ELF-1 (cell line): ENCODE data around the gene ATG101.

Experiments
- DNase-seq: peaks from one replicate; pipeline ENCODE4 v3.0.0-alpha.2; 2016; ENCODE audit warnings: low read depth, low spot score

ATG101 gene

GRCh38 chr12:52057638-52058576 lies 11.9 kb upstream of the ATG101 start:
- no peak for DNase-seq

- no peak for DNase-seq
These were observed 11.0 kb upstream of the ATG101 start for GRCh38 chr12:52058631-52059361.

- DNase-seq: no peak
These were observed 9.9 kb upstream of the ATG101 start for GRCh38 chr12:52059582-52060497.

- DNase-seq: no peak
These were observed 9.1 kb upstream of the ATG101 start for GRCh38 chr12:52060498-52061177.

- no peak for DNase-seq
These were observed 8.2 kb upstream of the ATG101 start for GRCh38 chr12:52061470-52062166.

GRCh38 chr12:52062167-52063081 lies 7.4 kb upstream of the ATG101 start:
- no peak for DNase-seq

GRCh38 chr12:52063082-52063924 lies 6.5 kb upstream of the ATG101 start:
- no peak for DNase-seq

GRCh38 chr12:52063981-52064649 lies 5.7 kb upstream of the ATG101 start:
- no peak for DNase-seq

- DNase-seq: no peak
These were observed 3.3 kb upstream of the ATG101 start for GRCh38 chr12:52066346-52067080.

GRCh38 chr12:52067081-52067374 lies 2.8 kb upstream of the ATG101 start:
- DNase-seq: no peak

- DNase-seq: no peak
These were observed 577 bp downstream of the ATG101 start for GRCh38 chr12:52070185-52070925.

GRCh38 chr12:52073531-52074381 lies 4.0 kb downstream of the ATG101 start:
- DNase-seq: no peak

- no peak for DNase-seq
These were observed 5.4 kb downstream of the ATG101 start for GRCh38 chr12:52074971-52075724.

- DNase-seq: no peak
These were observed 7.0 kb downstream of the ATG101 start for GRCh38 chr12:52076811-52077210.

- DNase-seq: no peak
These were observed 8.5 kb downstream of the ATG101 start for GRCh38 chr12:52078276-52078675.
